Neuronal stem cell (in vitro differentiated cells): ENCODE results near the gene PAX7.

Experiments used
- DNase-seq: peaks from one replicate; pipeline ENCODE4 v3.0.0-alpha.2; 2013; ENCODE audit warnings: low spot score
- H2AFZ ChIP-seq: one replicate; pipeline ENCODE4 v1.6.1; 2013; ENCODE audit warnings: mild to moderate bottlenecking, low read length, inconsistent platforms
- H2AK5ac ChIP-seq: 2 replicates; pipeline ENCODE4 v1.6.1; 2013; ENCODE audit warnings: low read depth, mild to moderate bottlenecking, inconsistent platforms, low read length, moderate library complexity, mixed read lengths
- H2BK120ac ChIP-seq: 2 replicates; pipeline ENCODE4 v1.6.1; 2013; ENCODE audit warnings: low read depth, mild to moderate bottlenecking, inconsistent platforms, low read length, moderate library complexity, mixed read lengths
- H2BK12ac ChIP-seq: one replicate; pipeline ENCODE4 v1.6.1; 2013; ENCODE audit warnings: low read length, inconsistent platforms
- H2BK15ac ChIP-seq: 2 replicates; pipeline ENCODE4 v1.6.1; 2013; ENCODE audit warnings: mild to moderate bottlenecking, low read length, inconsistent platforms, mixed read lengths
- H2BK5ac ChIP-seq: one replicate; pipeline ENCODE4 v1.6.1; 2013; ENCODE audit warnings: inconsistent platforms, mild to moderate bottlenecking, low read length, moderate library complexity
- H3K14ac ChIP-seq: one replicate; pipeline ENCODE4 v1.6.1; 2013; ENCODE audit warnings: low read length, inconsistent platforms
- H3K18ac ChIP-seq: 2 replicates; pipeline ENCODE4 v1.6.1; 2013; ENCODE audit warnings: low read length, inconsistent platforms
- H3K23ac ChIP-seq: 2 replicates; pipeline ENCODE4 v1.6.1; 2013; ENCODE audit warnings: low read depth, mild to moderate bottlenecking, mixed read lengths, low read length, inconsistent platforms; ENCODE audit not compliant: poor library complexity
- H3K27ac ChIP-seq: replicated peaks from 3 replicates; pipeline ENCODE4 v1.5.1; 2013; ENCODE audit warnings: low read length, inconsistent platforms
- H3K27me3 ChIP-seq, 3 experiments: 2 replicates each; pipeline ENCODE4 v1.6.1; 2013; ENCODE audit warnings: low read length in 3 of 3, mild to moderate bottlenecking in 2 of 3, inconsistent platforms in 1 of 3, low read depth in 1 of 3, mixed read lengths in 1 of 3, moderate library complexity in 1 of 3; ENCODE audit not compliant: control insufficient read depth in 3 of 3, insufficient read depth in 3 of 3
- H3K36me3 ChIP-seq, 2 donors: replicated peaks in 1 of 2; 2 replicates each; pipeline ENCODE4 v1.6.1; 2013; ENCODE audit warnings: low read length in 2 of 2; ENCODE audit not compliant: control insufficient read depth in 2 of 2, insufficient read depth in 2 of 2
- H3K4ac ChIP-seq: 2 replicates; pipeline ENCODE4 v1.6.1; 2013; ENCODE audit warnings: inconsistent platforms, mild to moderate bottlenecking, low read length, moderate library complexity
- H3K4me1 ChIP-seq, 2 donors: 1 replicate in 1 of 2; 2 replicates in 1 of 2; pipeline ENCODE4 v1.6.1; 2013; ENCODE audit warnings: low read length in 2 of 2, low read depth in 1 of 2; ENCODE audit not compliant: control insufficient read depth in 2 of 2, insufficient read depth in 1 of 2
- H3K4me2 ChIP-seq: one replicate; pipeline ENCODE4 v1.6.1; 2013; ENCODE audit warnings: mild to moderate bottlenecking, low read length, inconsistent platforms; ENCODE audit not compliant: insufficient read depth, poor library complexity, severe bottlenecking
- H3K4me3 ChIP-seq, 2 donors: 2 replicates each; pipeline ENCODE4 v1.5.1; 2013; ENCODE audit warnings: low read length in 2 of 2, mild to moderate bottlenecking in 2 of 2, inconsistent platforms in 1 of 2, moderate library complexity in 1 of 2
- H3K79me1 ChIP-seq: one replicate; pipeline ENCODE4 v1.6.1; 2013; ENCODE audit warnings: low read depth, mild to moderate bottlenecking, inconsistent platforms, low read length, moderate library complexity
- H3K9ac ChIP-seq: one replicate; pipeline ENCODE4 v1.6.1; 2013; ENCODE audit warnings: mild to moderate bottlenecking, low read depth, low read length, inconsistent platforms; ENCODE audit not compliant: poor library complexity
- H3K9me3 ChIP-seq, 2 donors: replicated peaks in 1 of 2; 2 replicates each; pipeline versions ENCODE3 to v1.6.1; 2013; ENCODE audit warnings: low read length in 2 of 2, mild to moderate bottlenecking in 2 of 2, inconsistent platforms in 1 of 2, low read depth in 1 of 2, mixed read lengths in 1 of 2, moderate library complexity in 1 of 2; ENCODE audit not compliant: control insufficient read depth in 2 of 2, insufficient read depth in 1 of 2
- H4K8ac ChIP-seq: one replicate; pipeline ENCODE4 v1.6.1; 2013; ENCODE audit warnings: low read depth, mild to moderate bottlenecking, inconsistent platforms, low read length, moderate library complexity
- H4K91ac ChIP-seq: one replicate; pipeline ENCODE4 v1.6.1; 2013; ENCODE audit warnings: low read length, low read depth, mild to moderate bottlenecking, inconsistent platforms; ENCODE audit not compliant: poor library complexity
- WGBS, 2 donors: extraction: QIAGEN DNeasy Blood & Tissue Kit; methylation state at CpG; one replicate each; pipeline ENCODE4 v1.1.7; 2013; ENCODE audit warnings: missing lambda C conversion rate in 2 of 2, mixed read lengths in 1 of 2; ENCODE audit not compliant: insufficient read length in 2 of 2, insufficient replicate concordance in 1 of 2; ENCODE audit errors: extremely low coverage in 2 of 2; 5-methylcytosine and 5-hydroxymethylcytosine counted together

PAX7 gene

GRCh38 chr1:18649693-18650370, 19.2 kb downstream of the PAX7 start:
- Histone ChIP-seq H2BK120ac (no peak overlapping the region), H3K4me1 (peaks cover 4 to 28% of the 10 kb centered on the region in 2 donors), H3K27ac (no peak overlapping the region), H2BK12ac (no peak overlapping the region), H3K23ac (no peak overlapping the region), H3K36me3 (no peaks in the 10 kb centered on the region), H4K8ac (no peak overlapping the region), H3K9me3 (no peaks in the 10 kb centered on the region), H2AK5ac (no peak overlapping the region), H2AFZ (no peak overlapping the region), H3K4me2 (no peak overlapping the region), H3K14ac (no peak overlapping the region), H3K4me3 (peak overlapping the region in 1 of 2 donors; percentile 52), H2BK15ac (no peak overlapping the region), H2BK5ac (no peak overlapping the region), H3K79me1 (no peaks in the 10 kb centered on the region), H3K27me3 (peaks cover 20 to 92% (median 88%) of the 10 kb centered on the region in 3 experiments), H3K9ac (no peak overlapping the region), H3K18ac (peak overlapping the region; percentile 20), H3K4ac (no peak overlapping the region), H4K91ac (no peak overlapping the region)
- no CpG with 5 or more reads among the region's 5 CpGs for WGBS, 2 donors
- no peak for DNase-seq

- Histone ChIP-seq H4K91ac (no peak overlapping the region), H3K36me3 (no peaks in the 10 kb centered on the region), H3K4me2 (no peak overlapping the region), H3K4me1 (peaks cover 4 to 17% of the 10 kb centered on the region in 2 donors), H2BK120ac (no peak overlapping the region), H2AK5ac (no peak overlapping the region), H3K27me3 (peaks cover 18 to 91% (median 76%) of the 10 kb centered on the region in 3 experiments), H3K27ac (no peak overlapping the region), H2BK12ac (no peak overlapping the region), H3K79me1 (no peaks in the 10 kb centered on the region), H3K23ac (no peak overlapping the region), H2AFZ (no peak overlapping the region), H3K18ac (no peak overlapping the region), H2BK15ac (no peak overlapping the region), H4K8ac (no peak overlapping the region), H3K4ac (no peak overlapping the region), H3K9me3 (peaks cover 0 to 5% of the 10 kb centered on the region in 2 donors), H2BK5ac (no peak overlapping the region), H3K9ac (no peak overlapping the region), H3K4me3 (no peak overlapping the region), H3K14ac (no peak overlapping the region)
- no CpG with 5 or more reads among the region's 8 CpGs for WGBS, 2 donors
- no peak for DNase-seq
Observed at GRCh38 chr1:18651713-18652112, 21.1 kb downstream of the PAX7 start.

- Histone ChIP-seq H4K91ac (no peak overlapping the region), H3K4ac (no peak overlapping the region), H3K27ac (no peak overlapping the region), H4K8ac (no peak overlapping the region), H3K4me2 (no peak overlapping the region), H2BK12ac (no peak overlapping the region), H3K14ac (no peak overlapping the region), H2BK5ac (no peak overlapping the region), H3K18ac (no peak overlapping the region), H2BK15ac (no peak overlapping the region), H2AK5ac (no peak overlapping the region), H3K9ac (no peak overlapping the region), H3K27me3 (peaks cover 16 to 86% (median 70%) of the 10 kb centered on the region in 3 experiments), H3K4me3 (no peak overlapping the region), H3K23ac (no peak overlapping the region), H3K9me3 (peaks cover 0 to 5% of the 10 kb centered on the region in 2 donors), H3K79me1 (no peaks in the 10 kb centered on the region), H2AFZ (no peak overlapping the region), H3K36me3 (no peaks in the 10 kb centered on the region), H3K4me1 (peaks cover 4 to 19% of the 10 kb centered on the region in 2 donors), H2BK120ac (no peak overlapping the region)
- no peak for DNase-seq
- no CpG with 5 or more reads among the region's 1 CpG for WGBS, 2 donors
Observed at GRCh38 chr1:18652791-18653190, 22.1 kb downstream of the PAX7 start.

- no CpG with 5 or more reads among the region's 8 CpGs for WGBS, 2 donors
- no peak overlapping the region for H2BK12ac ChIP-seq
- no peak overlapping the region for H4K8ac ChIP-seq
- H3K79me1 ChIP-seq = no peaks in the 10 kb centered on the region
- no peak overlapping the region for H3K23ac ChIP-seq
- DNase-seq = no peak
- no peak overlapping the region for H3K18ac ChIP-seq
- no peak overlapping the region for H3K27ac ChIP-seq
- no peak overlapping the region for H2BK5ac ChIP-seq
- H4K91ac ChIP-seq = no peak overlapping the region
- H3K4ac ChIP-seq = no peak overlapping the region
- H3K4me3 ChIP-seq = no peak overlapping the region
- H3K27me3 ChIP-seq = peaks cover 15 to 83% (median 66%) of the 10 kb centered on the region in 3 experiments
- no peak overlapping the region for H3K4me2 ChIP-seq
- no peak overlapping the region for H3K9ac ChIP-seq
- H3K14ac ChIP-seq = no peak overlapping the region
- H2AK5ac ChIP-seq = no peak overlapping the region
- peaks cover 0 to 5% of the 10 kb centered on the region in 2 donors for H3K9me3 ChIP-seq
- no peaks in the 10 kb centered on the region for H3K36me3 ChIP-seq
- H2BK120ac ChIP-seq = no peak overlapping the region
- no peak overlapping the region for H2AFZ ChIP-seq
- no peak overlapping the region for H2BK15ac ChIP-seq
- H3K4me1 ChIP-seq = peaks cover 6 to 19% of the 10 kb centered on the region in 2 donors
Observed at GRCh38 chr1:18653367-18653766, 22.7 kb downstream of the PAX7 start.
